SK-N-SH treated with all-trans-retinoic acid at 6 μM for 48 hours (cell line): ENCODE data around the gene ABCC9.

ENCODE experiments used
- ARNTL ChIP-seq: fragments of 450-650 bp; formaldehyde crosslinking; IDR thresholded peaks from 2 replicates; pipeline ENCODE4 v1.5.0; 2020; ENCODE audit warnings: low read depth, mild to moderate bottlenecking, moderate library complexity, borderline replicate concordance
- BACH2 ChIP-seq: fragments of 250-450 bp; sonication (Bioruptor Pico); IDR thresholded peaks from 2 replicates; pipeline ENCODE4 v1.9.0; 2021; ENCODE audit warnings: mild to moderate bottlenecking, borderline replicate concordance
- CREB5 ChIP-seq: fragments of 250-450 bp; sonication (Bioruptor Pico); IDR thresholded peaks from 2 replicates; pipeline ENCODE4 v1.5.1; 2020; ENCODE audit warnings: low read depth, mild to moderate bottlenecking, moderate library complexity
- CSDC2 ChIP-seq: fragments of 250-450 bp; sonication (Bioruptor Pico); IDR thresholded peaks from 2 replicates; pipeline ENCODE4 v1.5.0; 2020; ENCODE audit warnings: mild to moderate bottlenecking, moderate library complexity
- CSRNP3 ChIP-seq: fragments of 250-450 bp; sonication (Bioruptor Pico); IDR thresholded peaks from 2 replicates; pipeline ENCODE4 v1.5.1; 2021; ENCODE audit warnings: mild to moderate bottlenecking, moderate library complexity
- ESRRG ChIP-seq: fragments of 250-450 bp; sonication (Bioruptor Pico); IDR thresholded peaks from 2 replicates; pipeline ENCODE4 v1.6.1; 2021; ENCODE audit warnings: mild to moderate bottlenecking
- ISL1 ChIP-seq: fragments of 250-450 bp; sonication (Bioruptor Pico); IDR thresholded peaks from 2 replicates; pipeline ENCODE4 v2.1.2; 2022; ENCODE audit warnings: mild to moderate bottlenecking, moderate library complexity
- PATZ1 ChIP-seq: fragments of 250-450 bp; sonication (Bioruptor Pico); IDR thresholded peaks from 2 replicates; pipeline ENCODE4 v1.8.0; 2020; ENCODE audit warnings: mild to moderate bottlenecking, moderate library complexity, borderline replicate concordance
- SNAI2 ChIP-seq: fragments of 250-450 bp; sonication (Bioruptor Pico); IDR thresholded peaks from 2 replicates; pipeline ENCODE4 v1.5.0; 2020; ENCODE audit warnings: mild to moderate bottlenecking, moderate library complexity
- TOX ChIP-seq: fragments of 250-450 bp; sonication (Bioruptor Pico); IDR thresholded peaks from 2 replicates; pipeline ENCODE4 v1.8.0; 2021; ENCODE audit warnings: mild to moderate bottlenecking, moderate library complexity, borderline replicate concordance
- ZFP3 ChIP-seq: fragments of 250-450 bp; sonication (Bioruptor Pico); IDR thresholded peaks from 2 replicates; pipeline ENCODE4 v1.5.0; 2020; ENCODE audit warnings: mild to moderate bottlenecking, moderate library complexity
- ZFP30 ChIP-seq: fragments of 450-650 bp; formaldehyde crosslinking; IDR thresholded peaks from 2 replicates; pipeline ENCODE4 v1.5.0; 2022; ENCODE audit warnings: mild to moderate bottlenecking, moderate library complexity
- ZNF565 ChIP-seq: fragments of 450-650 bp; formaldehyde crosslinking; conservative IDR thresholded peaks from 2 replicates; pipeline ENCODE4 v1.5.0; 2020; ENCODE audit warnings: low read depth, mild to moderate bottlenecking, moderate library complexity
- ZNF70 ChIP-seq: fragments of 450-650 bp; formaldehyde crosslinking; IDR thresholded peaks from 2 replicates; pipeline ENCODE4 v1.5.0; 2020; ENCODE audit warnings: mild to moderate bottlenecking, moderate library complexity

GRCh38 chr12:21851151-21851550 lies 90.1 kb downstream of the ABCC9 start:
- TF ChIP-seq ISL1 (no peak), CREB5 (CRISPR knock-in tag) (no peak), BACH2 (no peak), ZFP30 (no peak), PATZ1 (CRISPR knock-in tag) (no peak), CSRNP3 (CRISPR knock-in tag) (no peak), ZNF70 (CRISPR knock-in tag) (no peak), TOX (CRISPR knock-in tag) (no peak), ZNF565 (no peak), CSDC2 (CRISPR knock-in tag) (no peak), ARNTL (no peak), ESRRG (no peak), ZFP3 (CRISPR knock-in tag) (no peak), SNAI2 (CRISPR knock-in tag) (no peak)
